Stimulated activated CD8-positive, alpha-beta memory T cell treated with anti-CD3 and anti-CD28 coated beads, Interleukin-15, amount 100 ng/mL, for 48 hours (primary cell): ENCODE measurements around the gene POR.

Experiments
- DNase-seq, 2 donors: peaks; one replicate each; pipeline ENCODE4 v3.0.0-alpha.2; 2020; ENCODE audit warnings: low read depth in 2 of 2

Gene POR

GRCh38 chr7:75953931-75954330, 39.0 kb downstream of the POR start:
- DNase-seq, result no peak

GRCh38 chr7:75955331-75955955, 40.5 kb downstream of the POR start:
- DNase-seq, result no peak

- no peak for DNase-seq
These were observed 42.2 kb downstream of the POR start for GRCh38 chr7:75957021-75957736.

- no peak for DNase-seq
These were observed 44.0 kb downstream of the POR start for GRCh38 chr7:75958802-75959543.

- DNase-seq, result no peak
These were observed 45.4 kb downstream of the POR start for GRCh38 chr7:75960372-75960771.

- no peak for DNase-seq
These were observed 46.3 kb downstream of the POR start for GRCh38 chr7:75961218-75961617.

- DNase-seq, result no peak
These were observed 47.8 kb downstream of the POR start for GRCh38 chr7:75962607-75963380.

- DNase-seq, result no peak
These were observed 48.5 kb downstream of the POR start for GRCh38 chr7:75963381-75963995.

- DNase-seq, result no peak
These were observed 50.7 kb downstream of the POR start for GRCh38 chr7:75965617-75966016.

- DNase-seq, result no peak
These were observed 51.4 kb downstream of the POR start for GRCh38 chr7:75966190-75966961.

GRCh38 chr7:75967055-75967454, 52.1 kb downstream of the POR start:
- no peak for DNase-seq

GRCh38 chr7:75967487-75967997, 52.6 kb downstream of the POR start:
- DNase-seq, result no peak

- DNase-seq, result no peak
These were observed 53.1 kb downstream of the POR start for GRCh38 chr7:75968012-75968411.

- DNase-seq, result no peak
These were observed 53.6 kb downstream of the POR start for GRCh38 chr7:75968561-75969001.

GRCh38 chr7:75969182-75969581, 54.2 kb downstream of the POR start:
- DNase-seq, result no peak

- DNase-seq, result no peak
These were observed 54.9 kb downstream of the POR start for GRCh38 chr7:75969704-75970498.

- DNase-seq, result no peak
These were observed 56.5 kb downstream of the POR start for GRCh38 chr7:75971309-75971960.

- no peak for DNase-seq
These were observed 57.2 kb downstream of the POR start for GRCh38 chr7:75971961-75972763.
